PC-9 (cell line): ENCODE measurements around the gene ERH. TPM values are rescaled to one million over a fixed set of nuclear protein-coding genes. Genes with fewer than 3 reads are reported as not detected.

ENCODE experiments used
- BruUV-seq: library from RNA; stranded (reverse); fragments of 400-500 nt; replicated peaks from 2 replicates; lab custom pipeline; 2021; lab: Mats Ljungman, UMichigan
- CTCF ChIA-PET: fragments of 300-600 bp; sonication (Branson Sonifier 250); formaldehyde crosslinking; loops from one replicate; lab custom pipeline; 2022; ENCODE audit warnings: antibody characterized with exemption; lab: Charles Lee
- POLR2A ChIA-PET: fragments of 300-600 bp; sonication (Branson Sonifier 250); formaldehyde crosslinking; loops from one replicate; lab custom pipeline; 2022; ENCODE audit warnings: antibody characterized with exemption; ENCODE audit not compliant: unreplicated experiment; lab: Charles Lee
- DNase-seq, 2 experiments: peaks; one replicate each; pipeline versions ENCODE4 v3.0.0 to v3.0.0-alpha.2; 2015 to 2022; ENCODE audit warnings: mixed read lengths in 1 of 2
- H2AFZ ChIP-seq: fragments of 200-600 bp; sonication (generic); 2 replicates; pipeline ENCODE4 v1.8.1; 2017; ENCODE audit warnings: antibody characterized with exemption
- H3F3A ChIP-seq: fragments of 200-600 bp; sonication (generic); 2 replicates; pipeline ENCODE4 v1.8.1; 2017; ENCODE audit warnings: antibody characterized with exemption, mild to moderate bottlenecking, low read depth; ENCODE audit not compliant: insufficient read depth
- H3K27ac ChIP-seq: fragments of 200-600 bp; sonication (generic); 2 replicates; pipeline ENCODE4 v1.6.1; 2016; ENCODE audit warnings: mixed run types
- H3K27me3 ChIP-seq: fragments of 200-600 bp; sonication (generic); 2 replicates; pipeline ENCODE4 v1.6.1; 2016; ENCODE audit warnings: low read depth, mixed run types; ENCODE audit not compliant: insufficient read depth
- H3K36me3 ChIP-seq: fragments of 200-600 bp; sonication (generic); 2 replicates; pipeline ENCODE4 v1.6.1; 2016; ENCODE audit warnings: low read depth, mixed run types
- H3K4me1 ChIP-seq: fragments of 200-600 bp; sonication (generic); replicated peaks from 2 replicates; pipeline ENCODE4 v1.6.1; 2016; ENCODE audit warnings: mixed run types; ENCODE audit not compliant: insufficient read depth
- H3K4me2 ChIP-seq: fragments of 200-600 bp; sonication (generic); 2 replicates; pipeline ENCODE4 v1.6.1; 2017; ENCODE audit warnings: mixed run types
- H3K4me3 ChIP-seq: fragments of 200-600 bp; sonication (generic); 2 replicates; pipeline ENCODE4 v1.6.1; 2016; ENCODE audit warnings: mixed run types
- H3K79me2 ChIP-seq: fragments of 200-600 bp; sonication (generic); 2 replicates; pipeline ENCODE4 v1.6.1; 2017; ENCODE audit warnings: low read depth, mixed run types
- H3K9me2 ChIP-seq: fragments of 200-600 bp; sonication (generic); 2 replicates; pipeline ENCODE4 v1.8.1; 2017; ENCODE audit warnings: mild to moderate bottlenecking; ENCODE audit not compliant: insufficient read depth
- H3K9me3 ChIP-seq: fragments of 200-600 bp; sonication (generic); 2 replicates; pipeline ENCODE4 v1.8.1; 2016; ENCODE audit warnings: low read depth; ENCODE audit not compliant: insufficient read depth
- H4K20me1 ChIP-seq: fragments of 200-600 bp; sonication (generic); 2 replicates; pipeline ENCODE4 v1.8.1; 2017; ENCODE audit not compliant: insufficient read depth
- CTCF ChIP-seq: fragments of 200-600 bp; sonication (generic); conservative IDR thresholded peaks from 2 replicates; pipeline ENCODE4 v1.6.1; 2017; ENCODE audit warnings: mixed run types, antibody characterized with exemption, mild to moderate bottlenecking, moderate library complexity
- EZH2 ChIP-seq: fragments of 200-600 bp; sonication (generic); IDR thresholded peaks from 2 replicates; pipeline ENCODE4 v1.8.0; 2017; ENCODE audit warnings: antibody characterized with exemption, low read depth
- intact Hi-C: fragments of 100-400 bp; cut with micrococcal nuclease; formaldehyde crosslinking; loops from one replicate; pipeline ENCODE4 v1.10.0; 2022; ENCODE audit not compliant: unreplicated experiment
- total RNA-seq: library from RNA; stranded (reverse); gene quantifications from 2 replicates; pipeline ENCODE4 v1.2.3, GENCODE V29; 2021

ERH gene
- total RNA-seq, 1 experiment from 2014 or later: 347 TPM

- TF ChIP-seq EZH2 (no peak), CTCF (no peak)
- no peaks in the 10 kb centered on the region for H3K4me1 ChIP-seq
- H3K9me2 ChIP-seq: no peaks in the 10 kb centered on the region
- H3K36me3 ChIP-seq: peaks cover 59% of the 10 kb centered on the region
- H3K27ac ChIP-seq: no peak overlapping the region
- no peak overlapping the region for H3K4me2 ChIP-seq
- H2AFZ ChIP-seq: no peak overlapping the region
- no peak overlapping the region for H3K4me3 ChIP-seq
- H4K20me1 ChIP-seq: peaks cover 32% of the 10 kb centered on the region
- POLR2A ChIA-PET: no interaction called here
- H3K79me2 ChIP-seq: peaks cover 24% of the 10 kb centered on the region
- intact Hi-C loops: no loop called here
- no peaks in the 10 kb centered on the region for H3K27me3 ChIP-seq
- H3K9me3 ChIP-seq: peaks cover 6% of the 10 kb centered on the region; the same call in 1 of the 2 replicates
- BruUV-seq: no TSS peak
- no peak for DNase-seq
- CTCF ChIA-PET: no interaction called here
- H3F3A ChIP-seq: peaks cover 34% of the 10 kb centered on the region; the same call in 1 of the 2 replicates
These were observed 19.8 kb downstream of the ERH start for GRCh38 chr14:69378274-69378673.

GRCh38 chr14:69376439-69376838, 21.7 kb downstream of the ERH start:
- Histone ChIP-seq H3K9me2 (no peaks in the 10 kb centered on the region), H3K9me3 (peaks cover 6% of the 10 kb centered on the region; the same call in 1 of the 2 replicates), H3K36me3 (peaks cover 44% of the 10 kb centered on the region), H3K27ac (no peak overlapping the region), H4K20me1 (peaks cover 14% of the 10 kb centered on the region), H3K27me3 (no peaks in the 10 kb centered on the region), H3K79me2 (peaks cover 5% of the 10 kb centered on the region; the same call in 1 of the 2 replicates), H2AFZ (no peak overlapping the region), H3K4me3 (no peak overlapping the region), H3F3A (peaks cover 28% of the 10 kb centered on the region; the same call in 1 of the 2 replicates), H3K4me2 (no peak overlapping the region), H3K4me1 (no peaks in the 10 kb centered on the region)
- DNase-seq: peak in 1 of 2 experiments; percentile 66
- no TSS peak for BruUV-seq
- CTCF ChIA-PET: interaction anchor here (0.5 kb wide), 1 partner anchor 9 kb away, joined by 6 read pairs; no protein-coding TSS in a partner anchor
- TF ChIP-seq EZH2 (no peak), CTCF (no peak)
- POLR2A ChIA-PET: no interaction called here
- intact Hi-C loops: no loop called here

GRCh38 chr14:69375722-69376121, 22.4 kb downstream of the ERH start:
- Histone ChIP-seq H3F3A (peaks cover 28% of the 10 kb centered on the region; the same call in 1 of the 2 replicates), H3K9me2 (no peaks in the 10 kb centered on the region), H3K9me3 (peaks cover 6% of the 10 kb centered on the region; the same call in 1 of the 2 replicates), H3K36me3 (peaks cover 44% of the 10 kb centered on the region), H3K4me1 (no peaks in the 10 kb centered on the region), H2AFZ (no peak overlapping the region), H3K79me2 (no peaks in the 10 kb centered on the region), H3K27ac (no peak overlapping the region), H3K4me2 (no peak overlapping the region), H3K27me3 (no peaks in the 10 kb centered on the region), H4K20me1 (peaks cover 8% of the 10 kb centered on the region; the same call in 1 of the 2 replicates), H3K4me3 (no peak overlapping the region)
- TF ChIP-seq EZH2 (no peak), CTCF (no peak)
- intact Hi-C loops: no loop called here
- DNase-seq: no peak
- ChIA-PET CTCF (no interaction called here), POLR2A (no interaction called here)
- BruUV-seq: no TSS peak
